Kidney epithelial cell (primary cell): ENCODE measurements around the gene DOCK1. TPM values are rescaled to one million over a fixed set of nuclear protein-coding genes. Genes with fewer than 3 reads are reported as not detected.

Experiments
- DNase-seq: peaks from one replicate; pipeline ENCODE4 v3.0.0-alpha.2; 2010; ENCODE audit warnings: low read depth
- H3K27me3 ChIP-seq: 2 replicates; pipeline ENCODE4 v1.6.0; 2011; ENCODE audit warnings: low read length; ENCODE audit not compliant: control insufficient read depth, insufficient read depth
- H3K36me3 ChIP-seq: 2 replicates; pipeline ENCODE4 v1.5.1; 2011; ENCODE audit warnings: low read length; ENCODE audit not compliant: control insufficient read depth, insufficient read depth
- H3K4me3 ChIP-seq: 2 replicates; pipeline ENCODE4 v1.5.1; 2011; ENCODE audit warnings: low read depth, mild to moderate bottlenecking, control low read depth, low read length
- total RNA-seq: library from RNA; depleted of rRNA; stranded (reverse); fragments of >200 nt; gene quantifications from 2 replicates; pipeline ENCODE4 v1.2.3, GENCODE V29; 2015
- TF ChIP-seq, protein P1 (sequence below): IDR thresholded peaks from 2 replicates; pipeline ENCODE4 v1.5.1; 2011; ENCODE audit warnings: mild to moderate bottlenecking, moderate library complexity, low read length, control low read depth, inconsistent platforms; ENCODE audit not compliant: insufficient read depth, poor library complexity, severe bottlenecking

The DOCK1 gene
- total RNA-seq, 1 donor from 2014 or later = 39.5 TPM

DNA sequence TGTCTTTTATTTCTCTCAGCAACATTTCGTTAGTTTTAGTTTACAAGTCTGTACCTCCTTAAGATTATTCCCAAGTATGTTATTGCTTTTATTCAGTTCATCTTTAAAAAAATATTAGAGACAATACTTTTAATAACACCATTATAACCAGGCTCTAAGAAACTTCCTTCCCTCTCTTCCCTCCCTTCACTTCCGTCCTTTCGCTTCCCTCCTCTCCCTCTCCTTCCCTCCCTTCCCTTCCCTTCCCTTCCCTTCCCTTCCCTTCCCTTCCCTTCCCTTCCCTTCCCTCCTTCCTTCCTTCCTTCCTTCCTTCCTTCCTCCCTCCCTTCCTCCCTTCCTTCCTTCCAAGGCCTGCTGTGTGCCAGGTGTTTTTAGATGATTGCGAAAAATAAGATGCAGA is 58.1 kb downstream of the DOCK1 start:
- no peak for DNase-seq
- TF ChIP-seq, protein P1, sequence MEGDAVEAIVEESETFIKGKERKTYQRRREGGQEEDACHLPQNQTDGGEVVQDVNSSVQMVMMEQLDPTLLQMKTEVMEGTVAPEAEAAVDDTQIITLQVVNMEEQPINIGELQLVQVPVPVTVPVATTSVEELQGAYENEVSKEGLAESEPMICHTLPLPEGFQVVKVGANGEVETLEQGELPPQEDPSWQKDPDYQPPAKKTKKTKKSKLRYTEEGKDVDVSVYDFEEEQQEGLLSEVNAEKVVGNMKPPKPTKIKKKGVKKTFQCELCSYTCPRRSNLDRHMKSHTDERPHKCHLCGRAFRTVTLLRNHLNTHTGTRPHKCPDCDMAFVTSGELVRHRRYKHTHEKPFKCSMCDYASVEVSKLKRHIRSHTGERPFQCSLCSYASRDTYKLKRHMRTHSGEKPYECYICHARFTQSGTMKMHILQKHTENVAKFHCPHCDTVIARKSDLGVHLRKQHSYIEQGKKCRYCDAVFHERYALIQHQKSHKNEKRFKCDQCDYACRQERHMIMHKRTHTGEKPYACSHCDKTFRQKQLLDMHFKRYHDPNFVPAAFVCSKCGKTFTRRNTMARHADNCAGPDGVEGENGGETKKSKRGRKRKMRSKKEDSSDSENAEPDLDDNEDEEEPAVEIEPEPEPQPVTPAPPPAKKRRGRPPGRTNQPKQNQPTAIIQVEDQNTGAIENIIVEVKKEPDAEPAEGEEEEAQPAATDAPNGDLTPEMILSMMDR = no peak
- H3K4me3 ChIP-seq = no peak overlapping the region
- no peaks in the 10 kb centered on the region for H3K36me3 ChIP-seq
- H3K27me3 ChIP-seq = no peaks in the 10 kb centered on the region

DNA sequence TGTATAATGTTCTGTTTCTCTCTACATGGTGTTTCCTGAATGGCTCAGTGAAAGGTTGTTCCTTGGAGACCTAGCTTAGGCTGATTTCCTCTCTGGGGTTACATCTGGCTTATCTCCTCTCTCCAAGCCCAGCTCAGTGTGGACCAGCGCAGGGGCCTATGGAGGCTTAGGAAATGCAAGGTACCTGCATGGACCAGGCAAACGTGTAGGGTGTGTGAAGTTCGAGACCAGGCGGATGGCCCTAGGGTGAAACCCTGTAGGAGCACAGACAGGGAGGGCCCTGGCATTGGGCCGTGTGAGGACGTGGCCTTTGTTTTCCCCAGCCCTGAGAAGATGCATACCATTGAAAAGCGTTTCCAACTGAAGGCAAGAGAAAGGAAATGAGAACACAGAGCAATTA is 59.0 kb downstream of the DOCK1 start:
- H3K36me3 ChIP-seq = no peaks in the 10 kb centered on the region
- H3K4me3 ChIP-seq = no peak overlapping the region
- TF ChIP-seq, protein P1 = no peak
- no peaks in the 10 kb centered on the region for H3K27me3 ChIP-seq
- DNase-seq = no peak

DNA sequence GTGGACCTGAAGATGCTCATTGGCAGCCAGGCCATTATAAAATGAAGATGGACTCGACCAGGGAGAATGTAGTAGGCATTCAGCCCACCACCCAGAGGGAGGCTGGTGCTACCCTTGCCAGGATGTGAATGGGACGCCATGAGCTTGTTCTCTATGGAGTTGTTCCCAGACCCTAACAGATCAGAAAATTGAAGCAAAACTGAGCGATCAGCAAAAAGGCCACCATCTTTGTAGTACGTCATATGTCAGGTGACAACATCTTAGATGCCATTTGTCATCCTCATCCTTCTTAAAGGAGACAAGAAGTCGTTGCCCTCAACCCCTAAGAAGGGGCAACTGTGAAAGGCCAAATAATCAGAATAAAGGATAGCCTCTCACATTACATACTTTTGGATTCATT is 61.7 kb downstream of the DOCK1 start:
- no peaks in the 10 kb centered on the region for H3K27me3 ChIP-seq
- no peak for DNase-seq
- no peak overlapping the region for H3K4me3 ChIP-seq
- TF ChIP-seq, protein P1 = no peak
- H3K36me3 ChIP-seq = no peaks in the 10 kb centered on the region

DNA sequence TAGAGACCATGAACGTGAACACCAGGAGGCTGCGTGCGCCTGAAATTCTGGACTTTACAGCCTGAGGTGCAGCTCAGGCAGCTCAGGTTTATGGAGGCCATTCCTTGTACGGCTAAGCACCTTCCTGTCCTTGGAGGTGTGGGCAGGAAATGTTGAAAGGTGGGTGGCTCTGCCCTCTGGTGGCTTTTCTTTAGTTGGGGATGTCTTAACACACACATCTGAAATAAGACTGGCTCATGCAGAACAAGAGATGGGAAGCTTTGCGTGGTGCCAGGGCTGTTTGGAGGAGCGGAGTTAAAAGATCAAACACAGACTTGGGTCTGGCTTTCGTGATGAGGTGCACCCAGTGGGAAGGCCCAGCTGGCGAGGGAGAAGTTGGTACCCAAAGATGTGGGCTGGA is 64.1 kb downstream of the DOCK1 start:
- Histone ChIP-seq H3K36me3 (no peaks in the 10 kb centered on the region), H3K4me3 (no peak overlapping the region), H3K27me3 (no peaks in the 10 kb centered on the region)
- TF ChIP-seq, protein P1 = peak; percentile 20
- no peak for DNase-seq

DNA sequence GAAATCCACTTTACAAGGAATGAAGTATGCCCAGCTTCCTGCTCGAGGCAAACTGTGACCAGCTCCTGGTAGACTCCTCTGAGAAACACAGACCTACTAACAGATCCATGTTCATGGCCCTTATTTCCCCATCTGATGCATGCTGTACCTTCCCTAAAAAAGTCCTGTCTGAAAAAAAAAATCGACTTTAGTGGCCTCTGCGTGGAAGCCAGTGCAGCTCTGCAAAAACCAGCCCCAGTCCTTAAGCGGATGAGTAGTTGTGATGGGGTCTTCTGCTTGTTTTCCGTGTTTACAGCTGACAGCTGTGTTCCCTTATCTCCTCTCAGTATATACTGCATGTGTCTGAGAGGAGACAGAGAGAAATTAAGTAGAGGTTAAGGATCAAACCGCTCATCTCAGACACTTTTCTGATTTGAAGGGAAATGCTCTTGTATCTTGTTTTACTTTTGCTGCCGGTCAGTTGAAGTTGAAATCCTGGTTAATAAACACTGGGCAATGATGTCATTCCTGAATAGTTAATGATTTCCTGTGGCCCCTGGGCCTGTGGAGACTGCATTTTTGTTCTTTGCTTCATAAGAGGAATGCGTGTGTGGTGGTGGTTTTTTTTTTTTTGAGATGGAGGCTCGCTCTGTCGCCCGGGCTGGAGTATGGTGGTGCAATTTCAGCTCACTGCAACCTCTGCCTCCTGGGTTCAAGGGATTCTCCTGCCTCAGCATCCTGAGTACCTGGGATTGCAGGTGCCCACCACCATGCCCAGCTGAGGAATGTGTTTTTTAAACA is 67.6 kb downstream of the DOCK1 start:
- Histone ChIP-seq H3K27me3 (no peaks in the 10 kb centered on the region), H3K36me3 (no peaks in the 10 kb centered on the region), H3K4me3 (peak overlapping the region; percentile 20)
- peak; percentile 87 for DNase-seq
- TF ChIP-seq, protein P1 = no peak

DNA sequence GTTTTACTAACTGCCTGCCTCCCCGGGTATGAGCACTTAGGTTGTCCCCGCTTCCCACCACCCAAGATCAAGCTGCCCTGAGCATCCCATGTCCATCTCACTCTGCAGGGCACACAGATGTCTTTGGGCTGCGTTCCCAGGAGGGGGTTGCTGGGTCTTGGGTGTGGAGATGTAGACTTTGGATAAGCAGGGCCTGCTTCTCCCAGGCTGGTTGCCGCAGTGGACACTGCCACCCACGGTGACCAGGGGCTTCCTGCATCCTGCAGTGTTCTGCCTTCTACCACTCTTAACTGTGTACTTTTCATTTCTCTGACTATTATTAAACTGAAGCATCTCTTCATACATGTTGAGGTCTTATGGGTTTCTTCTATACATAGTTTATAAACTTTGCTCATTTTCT is 70.0 kb downstream of the DOCK1 start:
- no peak for DNase-seq
- H3K36me3 ChIP-seq = no peaks in the 10 kb centered on the region
- H3K27me3 ChIP-seq = no peaks in the 10 kb centered on the region
- H3K4me3 ChIP-seq = no peak overlapping the region
- TF ChIP-seq, protein P1 = no peak
